Peyer's patch (tissue), 4 donors: ENCODE data around the gene MAD1L1.
"Not testable (repeated sequence)": the region's sequence is repeated elsewhere in the genome, so short reads cannot be mapped to it uniquely, and the experiment has no call there.

ENCODE experiments used
- POLR2A ChIP-seq, 2 donors: fragments of 450-650 bp; IDR thresholded peaks; one replicate each; pipeline ENCODE4 v1.5.1; 2017; ENCODE audit warnings: antibody characterized with exemption in 2 of 2, mild to moderate bottlenecking in 2 of 2, moderate library complexity in 2 of 2
- TF ChIP-seq, protein P1 (sequence below), 6 experiments: fragments of 450-650 bp in 4 of 6; fragments of 200-600 bp in 2 of 6; sonication (generic) in 1 of 6; IDR thresholded peaks; one replicate each; pipeline ENCODE4 v1.5.1; 2017 to 2019; ENCODE audit warnings: antibody characterized with exemption in 6 of 6, mild to moderate bottlenecking in 3 of 6, moderate library complexity in 1 of 6

DNA sequence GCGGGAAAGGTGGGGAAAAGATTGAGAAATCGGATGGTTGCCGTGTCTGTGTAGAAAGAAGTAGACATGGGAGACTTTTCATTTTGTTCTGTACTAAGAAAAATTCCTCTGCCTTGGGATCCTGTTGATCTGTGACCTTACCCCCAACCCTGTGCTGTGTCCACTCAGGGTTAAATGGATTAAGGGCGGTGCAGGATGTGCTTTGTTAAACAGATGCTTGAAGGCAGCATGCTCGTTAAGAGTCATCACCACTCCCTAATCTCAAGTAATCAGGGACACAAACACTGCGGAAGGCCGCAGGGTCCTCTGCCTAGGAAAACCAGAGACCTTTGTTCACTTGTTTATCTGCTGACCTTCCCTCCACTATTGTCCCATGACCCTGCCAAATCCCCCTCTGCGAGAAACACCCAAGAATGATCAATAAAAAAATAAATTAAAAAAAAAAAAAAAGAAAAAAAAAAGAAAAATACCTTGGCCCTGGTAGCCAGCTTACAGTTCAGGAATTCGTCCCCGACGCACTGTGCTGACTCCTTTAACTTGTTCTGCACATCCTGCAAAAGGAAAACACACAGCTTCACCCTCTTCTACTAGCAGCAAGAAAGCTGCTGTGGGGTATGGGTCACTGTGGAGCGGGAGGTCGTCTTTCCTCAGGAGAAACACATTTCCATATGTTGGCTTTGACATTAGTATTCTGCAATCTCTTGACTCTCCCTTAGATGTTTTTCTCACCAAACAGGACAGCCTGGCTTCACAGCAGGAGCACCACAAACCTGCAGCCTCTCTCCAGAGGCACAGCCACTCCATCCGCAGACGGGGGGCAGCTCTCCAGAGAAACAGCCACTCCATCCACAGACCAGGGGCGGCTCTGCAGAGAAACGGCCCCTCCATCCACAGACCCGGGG lies 36.6 kb upstream of the MAD1L1 start:
- TF ChIP-seq, protein P1, sequence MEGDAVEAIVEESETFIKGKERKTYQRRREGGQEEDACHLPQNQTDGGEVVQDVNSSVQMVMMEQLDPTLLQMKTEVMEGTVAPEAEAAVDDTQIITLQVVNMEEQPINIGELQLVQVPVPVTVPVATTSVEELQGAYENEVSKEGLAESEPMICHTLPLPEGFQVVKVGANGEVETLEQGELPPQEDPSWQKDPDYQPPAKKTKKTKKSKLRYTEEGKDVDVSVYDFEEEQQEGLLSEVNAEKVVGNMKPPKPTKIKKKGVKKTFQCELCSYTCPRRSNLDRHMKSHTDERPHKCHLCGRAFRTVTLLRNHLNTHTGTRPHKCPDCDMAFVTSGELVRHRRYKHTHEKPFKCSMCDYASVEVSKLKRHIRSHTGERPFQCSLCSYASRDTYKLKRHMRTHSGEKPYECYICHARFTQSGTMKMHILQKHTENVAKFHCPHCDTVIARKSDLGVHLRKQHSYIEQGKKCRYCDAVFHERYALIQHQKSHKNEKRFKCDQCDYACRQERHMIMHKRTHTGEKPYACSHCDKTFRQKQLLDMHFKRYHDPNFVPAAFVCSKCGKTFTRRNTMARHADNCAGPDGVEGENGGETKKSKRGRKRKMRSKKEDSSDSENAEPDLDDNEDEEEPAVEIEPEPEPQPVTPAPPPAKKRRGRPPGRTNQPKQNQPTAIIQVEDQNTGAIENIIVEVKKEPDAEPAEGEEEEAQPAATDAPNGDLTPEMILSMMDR (IDR thresholded peaks at IDR 0.05) = not testable (repeated sequence)
- TF ChIP-seq POLR2A (IDR thresholded peaks at IDR 0.05) = not testable (repeated sequence)
